IPS-18a (cell line): Measurements from ENCODE around the gene LRRTM4.

ENCODE experiments used
- H3K27ac ChIP-seq: one replicate; pipeline ENCODE4 v1.5.1; 2013; ENCODE audit warnings: low read length
- H3K27me3 ChIP-seq: one replicate; pipeline ENCODE4 v1.6.1; 2013; ENCODE audit warnings: mild to moderate bottlenecking, low read length; ENCODE audit not compliant: control insufficient read depth, insufficient read depth
- H3K36me3 ChIP-seq: one replicate; pipeline ENCODE4 v1.6.1; 2013; ENCODE audit warnings: low read depth, low read length; ENCODE audit not compliant: control insufficient read depth
- H3K4me1 ChIP-seq: one replicate; pipeline ENCODE4 v1.6.1; 2013; ENCODE audit warnings: low read depth, low read length; ENCODE audit not compliant: control insufficient read depth
- H3K4me3 ChIP-seq: one replicate; pipeline ENCODE4 v1.5.1; 2013; ENCODE audit warnings: low read length
- H3K9ac ChIP-seq: one replicate; pipeline ENCODE4 v1.6.1; 2013; ENCODE audit warnings: mild to moderate bottlenecking, low read length, moderate library complexity
- H3K9me3 ChIP-seq: one replicate; pipeline ENCODE4 v1.6.1; 2013; ENCODE audit warnings: low read depth, low read length; ENCODE audit not compliant: control insufficient read depth

Gene LRRTM4

DNA sequence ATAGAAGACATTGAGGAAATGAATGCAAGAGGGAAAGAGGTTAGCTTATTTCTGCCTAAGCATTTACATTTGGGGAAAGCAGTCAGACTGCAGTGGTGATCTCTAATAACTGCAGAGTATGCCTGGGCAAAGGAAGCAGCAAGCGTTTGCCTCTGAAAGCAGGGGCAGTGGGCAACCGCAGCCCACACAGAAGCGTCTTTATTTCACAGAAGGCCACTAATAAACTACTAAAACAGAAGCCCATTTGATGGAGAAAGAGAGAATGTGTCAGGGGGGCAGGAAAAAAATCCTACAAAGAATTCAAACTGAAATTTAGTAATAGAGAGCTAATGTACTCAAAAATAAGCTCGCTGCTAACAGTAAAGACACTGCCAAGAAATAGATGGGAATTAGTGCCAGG is 53.1 kb downstream of the LRRTM4 start:
- no peaks in the 10 kb centered on the region for H3K4me1 ChIP-seq
- H3K36me3 ChIP-seq = no peaks in the 10 kb centered on the region
- H3K27me3 ChIP-seq = no peaks in the 10 kb centered on the region
- no peak overlapping the region for H3K9ac ChIP-seq
- no peaks in the 10 kb centered on the region for H3K9me3 ChIP-seq
- H3K4me3 ChIP-seq = no peak overlapping the region
- no peak overlapping the region for H3K27ac ChIP-seq

- Histone ChIP-seq H3K9me3 (no peaks in the 10 kb centered on the region), H3K27me3 (no peaks in the 10 kb centered on the region), H3K4me3 (no peak overlapping the region), H3K36me3 (no peaks in the 10 kb centered on the region), H3K4me1 (peaks cover 13% of the 10 kb centered on the region), H3K27ac (no peak overlapping the region), H3K9ac (no peak overlapping the region)
Measured at GRCh38 chr2:77459840-77460239, 62.3 kb downstream of the LRRTM4 start.

- no peaks in the 10 kb centered on the region for H3K9me3 ChIP-seq
- H3K27ac ChIP-seq = no peak overlapping the region
- no peak overlapping the region for H3K9ac ChIP-seq
- no peak overlapping the region for H3K4me3 ChIP-seq
- H3K36me3 ChIP-seq = no peaks in the 10 kb centered on the region
- no peaks in the 10 kb centered on the region for H3K27me3 ChIP-seq
- H3K4me1 ChIP-seq = peaks cover 13% of the 10 kb centered on the region
Measured at GRCh38 chr2:77458216-77458615, 64.0 kb downstream of the LRRTM4 start.

- Histone ChIP-seq H3K27me3 (no peaks in the 10 kb centered on the region), H3K9me3 (no peaks in the 10 kb centered on the region), H3K9ac (no peak overlapping the region), H3K4me1 (peaks cover 12% of the 10 kb centered on the region), H3K36me3 (no peaks in the 10 kb centered on the region), H3K27ac (no peak overlapping the region), H3K4me3 (no peak overlapping the region)
Measured at GRCh38 chr2:77457665-77458064, 64.5 kb downstream of the LRRTM4 start.

GRCh38 chr2:77443076-77443475 is 79.1 kb downstream of the LRRTM4 start:
- Histone ChIP-seq H3K36me3 (no peaks in the 10 kb centered on the region), H3K4me3 (no peak overlapping the region), H3K4me1 (no peaks in the 10 kb centered on the region)

DNA sequence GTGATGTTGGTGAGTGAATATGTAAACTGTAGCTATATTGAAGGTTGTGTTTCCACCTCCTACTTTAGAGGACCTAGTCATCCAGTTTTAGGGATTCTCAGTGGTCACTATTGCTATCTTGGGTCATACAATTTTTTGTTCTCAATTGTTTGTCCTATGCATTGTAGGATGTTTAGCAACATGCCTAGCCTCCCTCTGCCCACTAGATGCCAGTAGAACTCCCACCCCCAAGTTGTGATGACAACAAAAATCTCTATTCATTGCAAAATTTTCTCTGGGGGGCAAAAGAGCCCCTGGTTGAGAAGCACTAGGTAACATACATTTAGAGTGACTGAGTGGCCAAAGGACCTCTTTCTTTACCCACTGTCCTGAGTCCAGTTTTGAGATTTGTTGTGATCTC is 87.3 kb downstream of the LRRTM4 start:
- no peaks in the 10 kb centered on the region for H3K27me3 ChIP-seq
- no peaks in the 10 kb centered on the region for H3K4me1 ChIP-seq
- H3K36me3 ChIP-seq = no peaks in the 10 kb centered on the region
- H3K4me3 ChIP-seq = no peak overlapping the region
- H3K9me3 ChIP-seq = no peaks in the 10 kb centered on the region
- no peak overlapping the region for H3K9ac ChIP-seq
- H3K27ac ChIP-seq = no peak overlapping the region

More at GRCh38 chr2:77443076-77443475, 79.1 kb downstream of the LRRTM4 start:
- H3K9me3 ChIP-seq = no peaks in the 10 kb centered on the region
- H3K9ac ChIP-seq = no peak overlapping the region
- no peak overlapping the region for H3K27ac ChIP-seq
- no peaks in the 10 kb centered on the region for H3K27me3 ChIP-seq

- Histone ChIP-seq H3K27me3 (no peaks in the 10 kb centered on the region), H3K36me3 (no peaks in the 10 kb centered on the region), H3K4me3 (no peak overlapping the region), H3K9ac (no peak overlapping the region), H3K9me3 (no peaks in the 10 kb centered on the region), H3K27ac (no peak overlapping the region), H3K4me1 (no peaks in the 10 kb centered on the region)
Measured at GRCh38 chr2:77428946-77429345, 93.2 kb downstream of the LRRTM4 start.

DNA sequence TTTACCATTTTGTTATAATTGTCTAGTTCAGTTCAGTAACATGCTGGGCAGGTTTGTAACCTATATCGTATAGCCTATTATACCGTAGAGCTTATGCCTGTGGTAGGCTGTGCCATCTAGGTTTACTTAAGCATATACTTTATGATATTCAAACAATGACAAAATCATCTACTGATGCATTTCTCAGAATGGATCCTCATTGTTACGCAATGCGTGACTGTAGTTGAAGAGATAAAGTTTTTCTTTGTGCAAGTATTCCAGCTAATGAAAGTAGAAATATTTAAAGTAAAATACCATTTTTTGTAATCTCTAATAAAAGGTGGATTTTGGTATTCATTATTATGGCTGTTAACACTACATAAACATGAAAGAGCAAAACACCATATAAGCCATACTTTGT is 100.2 kb downstream of the LRRTM4 start:
- Histone ChIP-seq H3K4me1 (no peaks in the 10 kb centered on the region), H3K36me3 (no peaks in the 10 kb centered on the region), H3K9me3 (no peaks in the 10 kb centered on the region), H3K4me3 (no peak overlapping the region), H3K27ac (no peak overlapping the region), H3K9ac (no peak overlapping the region), H3K27me3 (no peaks in the 10 kb centered on the region)

DNA sequence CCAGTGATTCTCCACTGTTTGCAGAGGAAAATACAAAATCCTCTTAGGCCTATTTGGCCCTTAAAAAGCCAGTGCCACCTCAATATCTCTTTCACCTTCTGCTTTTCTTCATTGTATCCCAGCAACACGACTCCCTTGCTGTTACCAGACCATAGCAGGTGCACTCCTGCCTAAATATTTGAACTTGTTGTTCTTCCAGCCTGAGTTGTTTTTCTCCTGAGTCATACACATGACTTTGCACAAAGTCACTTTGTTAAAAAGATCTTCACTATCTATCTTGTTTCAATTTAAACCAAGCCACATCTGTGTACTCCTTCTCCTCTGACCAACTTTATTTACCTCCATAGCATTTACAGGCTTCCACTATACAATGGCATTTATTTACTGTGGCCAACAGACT is 103.6 kb downstream of the LRRTM4 start:
- no peaks in the 10 kb centered on the region for H3K4me1 ChIP-seq
- H3K9me3 ChIP-seq = no peaks in the 10 kb centered on the region
- no peak overlapping the region for H3K4me3 ChIP-seq
- H3K27me3 ChIP-seq = no peaks in the 10 kb centered on the region
- H3K36me3 ChIP-seq = no peaks in the 10 kb centered on the region
- H3K27ac ChIP-seq = no peak overlapping the region
- H3K9ac ChIP-seq = no peak overlapping the region

DNA sequence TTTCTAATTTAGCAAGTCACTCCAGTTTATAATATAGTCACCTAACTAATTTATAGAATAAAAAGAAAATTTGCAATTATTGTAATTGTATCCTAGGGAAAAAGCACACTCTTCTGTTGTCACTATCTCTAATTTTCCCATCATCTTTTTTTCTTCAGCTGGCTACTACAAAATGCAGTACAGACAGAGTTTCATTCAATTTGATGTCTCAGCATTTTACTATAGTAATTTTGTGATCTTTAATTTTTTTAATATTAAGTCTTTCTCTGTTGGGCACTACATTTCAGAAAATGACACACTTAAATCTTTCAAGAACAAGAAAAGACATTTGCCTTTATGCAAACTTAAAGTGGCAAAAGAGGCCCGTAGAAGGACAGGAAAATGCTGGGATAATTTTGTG is 118.0 kb downstream of the LRRTM4 start:
- Histone ChIP-seq H3K27ac (no peak overlapping the region), H3K9me3 (no peaks in the 10 kb centered on the region), H3K27me3 (no peaks in the 10 kb centered on the region), H3K4me1 (no peaks in the 10 kb centered on the region), H3K4me3 (no peak overlapping the region), H3K9ac (no peak overlapping the region), H3K36me3 (no peaks in the 10 kb centered on the region)

- no peaks in the 10 kb centered on the region for H3K36me3 ChIP-seq
- H3K4me3 ChIP-seq = no peak overlapping the region
- H3K9me3 ChIP-seq = no peaks in the 10 kb centered on the region
- H3K27me3 ChIP-seq = no peaks in the 10 kb centered on the region
- H3K4me1 ChIP-seq = peaks cover 14% of the 10 kb centered on the region
- H3K27ac ChIP-seq = no peak overlapping the region
- no peak overlapping the region for H3K9ac ChIP-seq
Measured at GRCh38 chr2:77398970-77399600, 123.1 kb downstream of the LRRTM4 start.

GRCh38 chr2:77397763-77398162 is 124.4 kb downstream of the LRRTM4 start:
- Histone ChIP-seq H3K4me1 (peaks cover 20% of the 10 kb centered on the region), H3K27me3 (no peaks in the 10 kb centered on the region), H3K4me3 (no peak overlapping the region), H3K9ac (no peak overlapping the region), H3K27ac (no peak overlapping the region), H3K9me3 (no peaks in the 10 kb centered on the region), H3K36me3 (no peaks in the 10 kb centered on the region)
